Caco-2 (cell line): ENCODE results near the gene FIBCD1. TPM values are rescaled to one million over a fixed set of nuclear protein-coding genes. Genes with fewer than 3 reads are reported as not detected.

Source experiments
- BruUV-seq: library from RNA; stranded (reverse); fragments of 400-500 nt; replicated peaks from 2 replicates; lab custom pipeline; 2021; lab: Mats Ljungman, UMichigan
- CTCF ChIA-PET: fragments of 300-600 bp; sonication (Branson Sonifier 250); formaldehyde crosslinking; loops from one replicate; lab custom pipeline; 2022; ENCODE audit warnings: antibody characterized with exemption; lab: Charles Lee
- POLR2A ChIA-PET: fragments of 300-600 bp; sonication (Branson Sonifier 250); formaldehyde crosslinking; loops from one replicate; lab custom pipeline; 2022; ENCODE audit warnings: antibody characterized with exemption; lab: Charles Lee
- DNase-seq, 2 experiments: peaks; one replicate each; pipeline versions ENCODE4 v3.0.0 to v3.0.0-alpha.2; 2020 to 2022
- H3K27me3 ChIP-seq: replicated peaks from 2 replicates; pipeline ENCODE4 v1.6.0; 2011; ENCODE audit warnings: low read length; ENCODE audit not compliant: control insufficient read depth, insufficient read depth
- H3K36me3 ChIP-seq: 2 replicates; pipeline ENCODE4 v1.5.1; 2011; ENCODE audit warnings: low read length; ENCODE audit not compliant: control insufficient read depth, insufficient read depth
- H3K4me1 ChIP-seq: fragments of 250-450 bp; sonication (Bioruptor Pico); 2 replicates; pipeline ENCODE4 v1.5.1; 2020; ENCODE audit warnings: mild to moderate bottlenecking
- H3K4me3 ChIP-seq: 2 replicates; pipeline ENCODE4 v1.5.1; 2011; ENCODE audit warnings: low read depth, mild to moderate bottlenecking, control low read depth, low read length
- H3K9me3 ChIP-seq: fragments of 250-450 bp; sonication (Bioruptor Pico); 2 replicates; pipeline ENCODE4 v1.5.1; 2020; ENCODE audit warnings: mild to moderate bottlenecking, moderate library complexity
- H3K27ac Mint-ChIP-seq: one replicate; pipeline ENCODE4 v1.8.0; 2022; ENCODE audit warnings: mixed read lengths; ENCODE audit not compliant: unreplicated experiment
- H3K27me3 Mint-ChIP-seq: one replicate; pipeline ENCODE4 v1.8.0; 2022; ENCODE audit warnings: mixed read lengths; ENCODE audit not compliant: insufficient read depth, unreplicated experiment
- H3K36me3 Mint-ChIP-seq: one replicate; pipeline ENCODE4 v1.8.0; 2022; ENCODE audit warnings: mild to moderate bottlenecking, mixed read lengths; ENCODE audit not compliant: insufficient read depth, unreplicated experiment
- H3K4me1 Mint-ChIP-seq: one replicate; pipeline ENCODE4 v1.8.0; 2022; ENCODE audit warnings: low read depth, mixed read lengths; ENCODE audit not compliant: unreplicated experiment
- H3K4me3 Mint-ChIP-seq: one replicate; pipeline ENCODE4 v1.8.0; 2022; ENCODE audit warnings: mild to moderate bottlenecking, moderate library complexity, mixed read lengths; ENCODE audit not compliant: unreplicated experiment
- H3K9me3 Mint-ChIP-seq: one replicate; pipeline ENCODE4 v1.8.0; 2022; ENCODE audit warnings: mixed read lengths; ENCODE audit not compliant: unreplicated experiment
- intact Hi-C: fragments of 100-400 bp; cut with micrococcal nuclease; formaldehyde crosslinking; loops from one replicate; pipeline ENCODE4 v1.10.0; 2022; ENCODE audit not compliant: unreplicated experiment
- total RNA-seq: library from RNA; stranded (reverse); gene quantifications from 2 replicates; pipeline ENCODE4 v1.2.3, GENCODE V29; 2022
- TF ChIP-seq, protein P1 (sequence below), 2 experiments: fragments of 200-600 bp in 1 of 2; IDR thresholded peaks; 1 replicate in 1 of 2; 2 replicates in 1 of 2; pipeline versions ENCODE4 v1.5.1 to v1.8.0; 2011 to 2022; ENCODE audit warnings: antibody characterized with exemption in 1 of 2, control low read depth in 1 of 2, inconsistent platforms in 1 of 2, low read depth in 1 of 2, low read length in 1 of 2, mild to moderate bottlenecking in 1 of 2, moderate library complexity in 1 of 2; ENCODE audit not compliant: insufficient read depth in 1 of 2, severe bottlenecking in 1 of 2, unreplicated experiment in 1 of 2

FIBCD1 gene
- total RNA-seq, 1 experiment from 2014 or later: not detected

DNA sequence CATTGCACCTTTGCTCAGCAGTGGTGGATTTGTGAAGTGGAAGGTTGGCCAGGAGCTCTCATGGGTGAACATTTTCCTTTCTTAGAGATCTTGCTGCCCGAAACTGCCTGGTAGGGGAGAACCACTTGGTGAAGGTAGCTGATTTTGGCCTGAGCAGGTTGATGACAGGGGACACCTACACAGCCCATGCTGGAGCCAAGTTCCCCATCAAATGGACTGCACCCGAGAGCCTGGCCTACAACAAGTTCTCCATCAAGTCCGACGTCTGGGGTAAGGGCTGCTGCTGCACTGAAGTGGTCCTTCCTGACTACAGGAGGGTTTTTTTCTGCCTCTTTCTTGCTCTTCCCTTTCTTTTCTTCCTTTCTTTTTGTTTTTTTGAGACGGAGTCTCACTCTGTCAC is 64.3 kb downstream of the FIBCD1 start:
- H3K36me3 ChIP-seq: peaks cover 4% of the 10 kb centered on the region
- POLR2A ChIA-PET: no interaction called here
- H3K36me3 Mint-ChIP-seq: peaks cover 86% of the 10 kb centered on the region

DNA sequence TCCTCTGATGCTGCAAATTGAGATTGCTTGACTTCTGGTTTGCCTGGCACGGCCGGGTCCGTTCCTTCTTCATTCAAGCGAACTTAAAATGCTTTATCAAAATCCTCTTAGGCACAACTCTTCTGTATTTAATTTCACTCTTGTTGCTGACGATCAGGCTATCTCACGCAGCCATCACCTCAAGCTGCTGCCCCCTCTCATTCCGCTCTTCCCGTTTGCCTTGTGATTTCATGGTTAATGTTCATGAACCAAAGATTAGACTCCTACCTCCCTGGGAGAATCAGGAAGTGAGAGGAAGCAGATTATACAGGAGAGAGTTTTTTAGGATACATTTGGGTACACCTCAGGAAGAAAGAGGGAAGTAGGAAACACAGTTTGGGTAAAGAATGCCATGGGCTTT is 65.1 kb downstream of the FIBCD1 start:
- Mint-ChIP-seq H3K36me3 (peaks cover 79% of the 10 kb centered on the region), H3K4me3 (no peak overlapping the region), H3K9me3 (no peaks in the 10 kb centered on the region), H3K27me3 (no peaks in the 10 kb centered on the region), H3K4me1 (no peaks in the 10 kb centered on the region), H3K27ac (no peak overlapping the region)
- TF ChIP-seq, protein P1, sequence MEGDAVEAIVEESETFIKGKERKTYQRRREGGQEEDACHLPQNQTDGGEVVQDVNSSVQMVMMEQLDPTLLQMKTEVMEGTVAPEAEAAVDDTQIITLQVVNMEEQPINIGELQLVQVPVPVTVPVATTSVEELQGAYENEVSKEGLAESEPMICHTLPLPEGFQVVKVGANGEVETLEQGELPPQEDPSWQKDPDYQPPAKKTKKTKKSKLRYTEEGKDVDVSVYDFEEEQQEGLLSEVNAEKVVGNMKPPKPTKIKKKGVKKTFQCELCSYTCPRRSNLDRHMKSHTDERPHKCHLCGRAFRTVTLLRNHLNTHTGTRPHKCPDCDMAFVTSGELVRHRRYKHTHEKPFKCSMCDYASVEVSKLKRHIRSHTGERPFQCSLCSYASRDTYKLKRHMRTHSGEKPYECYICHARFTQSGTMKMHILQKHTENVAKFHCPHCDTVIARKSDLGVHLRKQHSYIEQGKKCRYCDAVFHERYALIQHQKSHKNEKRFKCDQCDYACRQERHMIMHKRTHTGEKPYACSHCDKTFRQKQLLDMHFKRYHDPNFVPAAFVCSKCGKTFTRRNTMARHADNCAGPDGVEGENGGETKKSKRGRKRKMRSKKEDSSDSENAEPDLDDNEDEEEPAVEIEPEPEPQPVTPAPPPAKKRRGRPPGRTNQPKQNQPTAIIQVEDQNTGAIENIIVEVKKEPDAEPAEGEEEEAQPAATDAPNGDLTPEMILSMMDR (IDR thresholded peaks at IDR 0.05; ENCODE audit: insufficient read depth in 1 of 2, low read depth in 1 of 2, low read length in 1 of 2, severe bottlenecking in 1 of 2, unreplicated experiment in 1 of 2): no peak
- H3K27me3 ChIP-seq: no peaks in the 10 kb centered on the region
- POLR2A ChIA-PET: no interaction called here
- no peak overlapping the region for H3K4me3 ChIP-seq
- H3K4me1 ChIP-seq: no peaks in the 10 kb centered on the region
- CTCF ChIA-PET: no interaction called here
- no TSS peak for BruUV-seq
- DNase-seq: no peak
- peaks cover 6% of the 10 kb centered on the region for H3K36me3 ChIP-seq
- intact Hi-C loops: no loop called here
- H3K9me3 ChIP-seq: no peaks in the 10 kb centered on the region

More for the DNA sequence above, 64.3 kb downstream of the FIBCD1 start:
- H3K9me3 ChIP-seq: no peaks in the 10 kb centered on the region
- DNase-seq: no peak
- Mint-ChIP-seq H3K4me3 (no peak overlapping the region), H3K27ac (no peak overlapping the region), H3K4me1 (no peaks in the 10 kb centered on the region), H3K9me3 (no peaks in the 10 kb centered on the region), H3K27me3 (no peaks in the 10 kb centered on the region)
- intact Hi-C loops: no loop called here
- no TSS peak for BruUV-seq
- no peak overlapping the region for H3K4me3 ChIP-seq
- CTCF ChIA-PET: no interaction called here
- H3K27me3 ChIP-seq: no peaks in the 10 kb centered on the region
- H3K4me1 ChIP-seq: no peaks in the 10 kb centered on the region
- TF ChIP-seq, protein P1 (IDR thresholded peaks at IDR 0.05; ENCODE audit: insufficient read depth in 1 of 2, low read depth in 1 of 2, low read length in 1 of 2, severe bottlenecking in 1 of 2, unreplicated experiment in 1 of 2): no peak

DNA sequence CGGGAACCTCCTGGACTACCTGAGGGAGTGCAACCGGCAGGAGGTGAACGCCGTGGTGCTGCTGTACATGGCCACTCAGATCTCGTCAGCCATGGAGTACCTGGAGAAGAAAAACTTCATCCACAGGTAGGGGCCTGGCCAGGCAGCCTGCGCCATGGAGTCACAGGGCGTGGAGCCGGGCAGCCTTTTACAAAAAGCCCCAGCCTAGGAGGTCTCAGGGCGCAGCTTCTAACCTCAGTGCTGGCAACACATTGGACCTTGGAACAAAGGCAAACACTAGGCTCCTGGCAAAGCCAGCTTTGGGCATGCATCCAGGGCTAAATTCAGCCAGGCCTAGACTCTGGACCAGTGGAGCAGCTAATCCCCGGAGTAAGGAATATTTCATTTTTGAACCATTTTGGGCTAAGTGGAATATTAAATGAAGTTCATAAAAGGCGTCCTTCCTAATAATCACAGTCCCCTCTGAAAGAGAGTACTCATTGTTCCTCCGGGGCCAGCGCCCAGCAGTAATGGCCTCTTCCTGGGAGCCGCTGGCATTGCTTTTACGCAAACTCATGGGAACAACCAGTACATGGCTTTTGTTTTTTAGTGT is 66.0 kb downstream of the FIBCD1 start:
- TF ChIP-seq, protein P1 (IDR thresholded peaks at IDR 0.05; ENCODE audit: insufficient read depth in 1 of 2, low read depth in 1 of 2, low read length in 1 of 2, severe bottlenecking in 1 of 2, unreplicated experiment in 1 of 2): no peak
- H3K36me3 Mint-ChIP-seq: peaks cover 73% of the 10 kb centered on the region
- H3K4me3 Mint-ChIP-seq: no peak overlapping the region
- Histone ChIP-seq H3K4me1 (no peaks in the 10 kb centered on the region), H3K9me3 (no peaks in the 10 kb centered on the region), H3K36me3 (peaks cover 6% of the 10 kb centered on the region), H3K27me3 (no peaks in the 10 kb centered on the region), H3K4me3 (no peak overlapping the region)
- no peak for DNase-seq
- BruUV-seq: no TSS peak
- H3K9me3 Mint-ChIP-seq: no peaks in the 10 kb centered on the region
- intact Hi-C loops: no loop called here
- no peaks in the 10 kb centered on the region for H3K27me3 Mint-ChIP-seq
- no peaks in the 10 kb centered on the region for H3K4me1 Mint-ChIP-seq
- no peak overlapping the region for H3K27ac Mint-ChIP-seq
- POLR2A ChIA-PET: no interaction called here
- CTCF ChIA-PET: no interaction called here
